SU-DHL-6 (cell line): Measurements from ENCODE around the gene B3GLCT.

Source experiments
- H2AFZ ChIP-seq: fragments of 200-600 bp; sonication (generic); 2 replicates; pipeline ENCODE4 v1.6.1; 2014; ENCODE audit warnings: low read depth, mild to moderate bottlenecking, moderate library complexity, mixed read lengths, antibody characterized with exemption, low read length; ENCODE audit not compliant: severe bottlenecking
- H3F3A ChIP-seq: fragments of 200-600 bp; shearing (Covaris generic); 2 replicates; pipeline ENCODE4 v1.6.0; 2016; ENCODE audit warnings: antibody characterized with exemption, mild to moderate bottlenecking; ENCODE audit not compliant: insufficient read depth
- H3K27ac ChIP-seq: fragments of 200-600 bp; sonication (generic); 2 replicates; pipeline ENCODE4 v1.5.1; 2016; ENCODE audit warnings: low read depth, mild to moderate bottlenecking, low read length, moderate library complexity, mixed read lengths
- H3K27me3 ChIP-seq: fragments of 200-600 bp; sonication (generic), shearing (Covaris generic); 2 replicates; pipeline ENCODE4 v1.6.0; 2014; ENCODE audit warnings: mild to moderate bottlenecking, low read length
- H3K36me3 ChIP-seq: fragments of 200-600 bp; sonication (generic); 2 replicates; pipeline ENCODE4 v1.6.1; 2014; ENCODE audit warnings: mild to moderate bottlenecking, low read length, mixed read lengths
- H3K4me2 ChIP-seq: fragments of 300-600, 200-600 bp; shearing (Covaris generic), sonication (generic); 2 replicates; pipeline ENCODE4 v1.6.0; 2014; ENCODE audit warnings: low read length, low read depth, mild to moderate bottlenecking; ENCODE audit not compliant: poor library complexity, severe bottlenecking
- H3K4me3 ChIP-seq: fragments of 200-600 bp; sonication (generic); 2 replicates; pipeline ENCODE4 v1.5.1; 2014; ENCODE audit warnings: antibody characterized with exemption, low read length, mild to moderate bottlenecking, mixed read lengths; ENCODE audit not compliant: insufficient read depth, poor library complexity, severe bottlenecking
- H3K79me2 ChIP-seq: fragments of 200-600 bp; sonication (generic); 2 replicates; pipeline ENCODE4 v1.6.1; 2014; ENCODE audit warnings: mild to moderate bottlenecking, low read length, moderate library complexity; ENCODE audit not compliant: insufficient read depth
- H3K9ac ChIP-seq: fragments of 200-600 bp; sonication (generic); 2 replicates; pipeline ENCODE4 v1.7.0; 2014; ENCODE audit warnings: mild to moderate bottlenecking, low read length
- H3K9me2 ChIP-seq: fragments of 200-600 bp; sonication (generic); replicated peaks from 2 replicates; pipeline ENCODE4 v1.6.1; 2014; ENCODE audit warnings: low read length; ENCODE audit not compliant: insufficient read depth
- H3K9me3 ChIP-seq: fragments of 200-600 bp; sonication (generic); 2 replicates; pipeline ENCODE4 v1.6.1; 2014; ENCODE audit warnings: low read length, mixed read lengths; ENCODE audit not compliant: insufficient read depth
- H4K20me1 ChIP-seq: fragments of 200-600 bp; sonication (generic); 2 replicates; pipeline ENCODE4 v1.6.1; 2014; ENCODE audit warnings: low read depth, mild to moderate bottlenecking, antibody characterized with exemption, low read length, moderate library complexity, mixed read lengths
- CTCF ChIP-seq: fragments of 200-600 bp; sonication (generic); IDR thresholded peaks from one replicate; pipeline ENCODE4 v1.5.1; 2017; ENCODE audit warnings: antibody characterized with exemption, mild to moderate bottlenecking, low read length, moderate library complexity; ENCODE audit not compliant: insufficient read depth, poor library complexity, severe bottlenecking
- EZH2phosphoT487 ChIP-seq: fragments of 200-600 bp; sonication (generic), shearing (Covaris generic); conservative IDR thresholded peaks from 2 replicates; pipeline ENCODE4 v1.6.1; 2018; ENCODE audit warnings: mild to moderate bottlenecking, antibody characterized with exemption, low read length, moderate library complexity, mixed read lengths

Gene B3GLCT

GRCh38 chr13:31327182-31327860, 127.5 kb downstream of the B3GLCT start:
- Histone ChIP-seq H3K9me3 (no peaks in the 10 kb centered on the region), H3K27ac (peak overlapping the region; percentile 11; the same call in 1 of the 2 replicates), H3K9me2 (no peaks in the 10 kb centered on the region), H3K9ac (no peak overlapping the region), H3K4me2 (no peak overlapping the region), H4K20me1 (no peaks in the 10 kb centered on the region), H3K4me3 (no peak overlapping the region), H3K27me3 (no peaks in the 10 kb centered on the region), H2AFZ (no peak overlapping the region), H3K79me2 (no peaks in the 10 kb centered on the region), H3K36me3 (no peaks in the 10 kb centered on the region), H3F3A (peaks cover 12% of the 10 kb centered on the region)
- TF ChIP-seq EZH2phosphoT487 (no peak), CTCF (no peak)

- Histone ChIP-seq H4K20me1 (no peaks in the 10 kb centered on the region), H3K9ac (no peak overlapping the region), H3K36me3 (no peaks in the 10 kb centered on the region), H3K79me2 (no peaks in the 10 kb centered on the region), H3K4me2 (no peak overlapping the region), H3K27me3 (no peaks in the 10 kb centered on the region), H3K9me3 (no peaks in the 10 kb centered on the region), H3K4me3 (no peak overlapping the region), H3F3A (no peaks in the 10 kb centered on the region; the same call in 1 of the 2 replicates), H2AFZ (no peak overlapping the region), H3K9me2 (no peaks in the 10 kb centered on the region), H3K27ac (no peak overlapping the region)
- TF ChIP-seq EZH2phosphoT487 (no peak), CTCF (no peak)
Measured at GRCh38 chr13:31328549-31329235, 128.9 kb downstream of the B3GLCT start.

GRCh38 chr13:31330236-31330635, 130.5 kb downstream of the B3GLCT start:
- Histone ChIP-seq H3F3A (no peaks in the 10 kb centered on the region; the same call in 1 of the 2 replicates), H3K9me2 (no peaks in the 10 kb centered on the region), H2AFZ (no peak overlapping the region), H3K36me3 (no peaks in the 10 kb centered on the region), H3K27ac (no peak overlapping the region), H3K9ac (no peak overlapping the region), H3K27me3 (no peaks in the 10 kb centered on the region), H3K4me3 (no peak overlapping the region), H3K4me2 (no peak overlapping the region), H4K20me1 (no peaks in the 10 kb centered on the region), H3K9me3 (no peaks in the 10 kb centered on the region), H3K79me2 (no peaks in the 10 kb centered on the region)
- TF ChIP-seq CTCF, result no peak
- no peak for TF ChIP-seq EZH2phosphoT487
